Sigmoid colon (tissue), 4 donors: ENCODE results near the gene CDC14A.

Experiments used
- EP300 ChIP-seq, 4 donors: sonication (generic); formaldehyde crosslinking; IDR thresholded peaks; one replicate each; pipeline ENCODE4 v1.6.1; 2017; ENCODE audit warnings: antibody characterized with exemption in 4 of 4
- POLR2A ChIP-seq, 2 donors: fragments of 450-650 bp; IDR thresholded peaks; one replicate each; pipeline ENCODE4 v1.6.1; 2016; ENCODE audit warnings: antibody characterized with exemption in 2 of 2, mild to moderate bottlenecking in 2 of 2, moderate library complexity in 2 of 2
- POLR2AphosphoS5 ChIP-seq, 4 donors: sonication (generic); formaldehyde crosslinking; IDR thresholded peaks; one replicate each; pipeline ENCODE4 v1.6.1; 2017; ENCODE audit warnings: antibody characterized with exemption in 4 of 4
- TF ChIP-seq, protein P1 (sequence below), 4 experiments: fragments of 450-650 bp in 3 of 4; fragments of 200-600 bp in 1 of 4; IDR thresholded peaks; one replicate each; pipeline ENCODE4 v1.5.1; 2016 to 2019; ENCODE audit warnings: antibody characterized with exemption in 4 of 4, mild to moderate bottlenecking in 3 of 4, moderate library complexity in 2 of 4

DNA sequence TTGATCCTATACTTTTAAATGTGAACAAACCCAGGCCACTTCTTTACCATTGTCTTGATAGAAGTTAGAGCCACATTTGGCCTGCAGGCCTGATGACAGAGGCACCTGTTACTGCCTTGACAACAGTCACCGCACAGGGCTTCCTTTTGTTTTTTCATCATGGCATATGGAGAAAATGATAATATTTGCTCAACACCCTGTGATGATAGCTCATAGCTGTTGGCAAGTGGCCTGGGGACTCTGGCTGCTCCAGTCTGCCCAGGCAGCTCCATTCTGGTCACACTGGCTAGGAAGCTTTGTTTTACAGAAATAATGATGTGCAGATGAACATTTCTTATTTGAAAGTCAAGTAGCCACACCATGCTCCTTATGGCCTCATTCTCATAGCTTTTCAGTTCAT lies 96.1 kb downstream of the CDC14A start:
- TF ChIP-seq, protein P1, sequence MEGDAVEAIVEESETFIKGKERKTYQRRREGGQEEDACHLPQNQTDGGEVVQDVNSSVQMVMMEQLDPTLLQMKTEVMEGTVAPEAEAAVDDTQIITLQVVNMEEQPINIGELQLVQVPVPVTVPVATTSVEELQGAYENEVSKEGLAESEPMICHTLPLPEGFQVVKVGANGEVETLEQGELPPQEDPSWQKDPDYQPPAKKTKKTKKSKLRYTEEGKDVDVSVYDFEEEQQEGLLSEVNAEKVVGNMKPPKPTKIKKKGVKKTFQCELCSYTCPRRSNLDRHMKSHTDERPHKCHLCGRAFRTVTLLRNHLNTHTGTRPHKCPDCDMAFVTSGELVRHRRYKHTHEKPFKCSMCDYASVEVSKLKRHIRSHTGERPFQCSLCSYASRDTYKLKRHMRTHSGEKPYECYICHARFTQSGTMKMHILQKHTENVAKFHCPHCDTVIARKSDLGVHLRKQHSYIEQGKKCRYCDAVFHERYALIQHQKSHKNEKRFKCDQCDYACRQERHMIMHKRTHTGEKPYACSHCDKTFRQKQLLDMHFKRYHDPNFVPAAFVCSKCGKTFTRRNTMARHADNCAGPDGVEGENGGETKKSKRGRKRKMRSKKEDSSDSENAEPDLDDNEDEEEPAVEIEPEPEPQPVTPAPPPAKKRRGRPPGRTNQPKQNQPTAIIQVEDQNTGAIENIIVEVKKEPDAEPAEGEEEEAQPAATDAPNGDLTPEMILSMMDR (IDR thresholded peaks at IDR 0.05): no peak
- TF ChIP-seq POLR2A (IDR thresholded peaks at IDR 0.05) (no peak), EP300 (IDR thresholded peaks at IDR 0.05) (no peak), POLR2AphosphoS5 (IDR thresholded peaks at IDR 0.05) (no peak)
